Measurements from ENCODE around the gene SEPSECS.

Gene SEPSECS

DNA sequence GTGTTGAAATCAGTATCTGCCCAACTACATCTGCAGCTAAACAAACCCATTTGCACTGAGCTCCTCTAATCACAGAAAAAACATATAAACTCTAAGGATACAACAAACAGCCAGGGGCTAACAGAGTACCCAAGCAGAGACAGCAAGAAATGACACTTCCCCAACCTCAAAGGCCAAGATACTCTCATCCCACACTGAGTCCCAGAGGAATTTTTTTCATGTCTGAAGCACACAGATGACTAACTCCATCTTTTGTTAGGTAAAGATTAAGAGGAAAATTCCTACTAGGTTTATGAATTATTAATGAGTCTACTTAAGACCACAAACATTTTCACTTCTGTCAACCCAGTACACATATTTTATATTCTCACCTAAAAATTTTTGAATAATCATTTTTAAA lies 31.6 kb downstream of the SEPSECS start:
- peak; percentile 32 for DNase-seq (ENCODE audit: low read depth)
- TF ChIP-seq, protein P1, sequence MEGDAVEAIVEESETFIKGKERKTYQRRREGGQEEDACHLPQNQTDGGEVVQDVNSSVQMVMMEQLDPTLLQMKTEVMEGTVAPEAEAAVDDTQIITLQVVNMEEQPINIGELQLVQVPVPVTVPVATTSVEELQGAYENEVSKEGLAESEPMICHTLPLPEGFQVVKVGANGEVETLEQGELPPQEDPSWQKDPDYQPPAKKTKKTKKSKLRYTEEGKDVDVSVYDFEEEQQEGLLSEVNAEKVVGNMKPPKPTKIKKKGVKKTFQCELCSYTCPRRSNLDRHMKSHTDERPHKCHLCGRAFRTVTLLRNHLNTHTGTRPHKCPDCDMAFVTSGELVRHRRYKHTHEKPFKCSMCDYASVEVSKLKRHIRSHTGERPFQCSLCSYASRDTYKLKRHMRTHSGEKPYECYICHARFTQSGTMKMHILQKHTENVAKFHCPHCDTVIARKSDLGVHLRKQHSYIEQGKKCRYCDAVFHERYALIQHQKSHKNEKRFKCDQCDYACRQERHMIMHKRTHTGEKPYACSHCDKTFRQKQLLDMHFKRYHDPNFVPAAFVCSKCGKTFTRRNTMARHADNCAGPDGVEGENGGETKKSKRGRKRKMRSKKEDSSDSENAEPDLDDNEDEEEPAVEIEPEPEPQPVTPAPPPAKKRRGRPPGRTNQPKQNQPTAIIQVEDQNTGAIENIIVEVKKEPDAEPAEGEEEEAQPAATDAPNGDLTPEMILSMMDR (conservative IDR thresholded peaks at IDR 0.05; ENCODE audit: control insufficient read depth, insufficient read depth, low read depth, low read length): no peak
- no peak overlapping the region for H3K4me3 ChIP-seq (ENCODE audit: control insufficient read depth, low read depth, low read length)

DNA sequence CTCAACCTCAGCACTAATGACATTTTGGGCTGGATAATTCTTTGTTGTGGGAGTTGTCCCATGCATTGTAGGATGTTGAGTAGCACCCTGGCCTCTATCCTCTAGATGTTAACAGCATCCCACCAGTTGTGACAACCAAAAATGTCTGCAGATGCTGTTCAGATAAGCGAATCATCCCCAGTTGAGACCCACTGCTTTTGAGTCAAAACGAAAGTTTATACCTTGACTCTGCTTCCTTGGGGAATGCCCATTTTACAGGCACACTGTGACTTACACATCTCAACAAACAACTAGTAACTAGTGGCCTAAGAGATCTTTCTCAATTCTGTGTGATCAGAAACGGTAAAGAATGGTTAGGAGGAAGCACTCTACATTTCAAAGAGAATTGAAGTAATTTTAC lies 37.0 kb downstream of the SEPSECS start:
- no peak overlapping the region for H3K4me3 ChIP-seq (ENCODE audit: control insufficient read depth, low read depth, low read length)
- TF ChIP-seq, protein P1 (conservative IDR thresholded peaks at IDR 0.05; ENCODE audit: control insufficient read depth, insufficient read depth, low read depth, low read length): no peak
- DNase-seq (ENCODE audit: low read depth): no peak

DNA sequence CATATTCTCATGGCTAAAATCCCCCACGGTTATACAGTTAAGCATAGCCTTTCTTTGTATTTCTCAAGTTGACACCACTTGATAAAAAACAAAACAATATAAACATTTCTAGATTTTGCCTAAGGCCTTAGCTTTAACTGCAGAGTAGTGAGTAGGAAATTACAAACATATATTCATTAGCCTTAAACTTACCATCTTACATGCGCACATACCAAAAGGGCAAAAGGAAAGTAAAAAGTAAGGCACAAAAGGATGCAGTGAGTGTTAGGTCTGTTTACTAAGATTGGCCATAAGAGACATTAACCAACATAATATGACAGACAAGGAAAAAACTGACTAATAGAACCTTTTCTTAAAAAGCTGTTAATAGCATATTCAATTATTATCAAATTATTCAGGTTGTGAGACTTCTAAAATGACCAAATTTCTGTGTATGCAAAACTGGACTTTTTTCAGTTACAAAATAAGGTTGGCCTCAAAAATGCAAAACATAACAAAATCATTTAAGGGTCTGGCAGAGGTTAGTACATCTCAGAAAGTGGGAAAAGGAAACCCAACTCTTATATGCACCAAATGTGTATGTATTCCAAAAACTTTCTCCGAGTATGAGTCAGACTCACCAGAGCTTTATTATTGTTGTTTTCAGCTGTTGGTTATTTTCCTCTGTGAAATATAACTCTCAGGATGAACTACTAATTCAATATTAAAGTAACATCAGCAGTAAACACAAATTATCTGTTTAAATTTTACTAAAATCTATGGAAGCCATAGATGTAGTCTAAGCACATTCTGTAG lies 39.9 kb downstream of the SEPSECS start:
- H3K4me3 ChIP-seq (ENCODE audit: control insufficient read depth, low read depth, low read length): no peak overlapping the region
- TF ChIP-seq, protein P1 (conservative IDR thresholded peaks at IDR 0.05; ENCODE audit: control insufficient read depth, insufficient read depth, low read depth, low read length): no peak
- DNase-seq (ENCODE audit: low read depth): peak; percentile 13

DNA sequence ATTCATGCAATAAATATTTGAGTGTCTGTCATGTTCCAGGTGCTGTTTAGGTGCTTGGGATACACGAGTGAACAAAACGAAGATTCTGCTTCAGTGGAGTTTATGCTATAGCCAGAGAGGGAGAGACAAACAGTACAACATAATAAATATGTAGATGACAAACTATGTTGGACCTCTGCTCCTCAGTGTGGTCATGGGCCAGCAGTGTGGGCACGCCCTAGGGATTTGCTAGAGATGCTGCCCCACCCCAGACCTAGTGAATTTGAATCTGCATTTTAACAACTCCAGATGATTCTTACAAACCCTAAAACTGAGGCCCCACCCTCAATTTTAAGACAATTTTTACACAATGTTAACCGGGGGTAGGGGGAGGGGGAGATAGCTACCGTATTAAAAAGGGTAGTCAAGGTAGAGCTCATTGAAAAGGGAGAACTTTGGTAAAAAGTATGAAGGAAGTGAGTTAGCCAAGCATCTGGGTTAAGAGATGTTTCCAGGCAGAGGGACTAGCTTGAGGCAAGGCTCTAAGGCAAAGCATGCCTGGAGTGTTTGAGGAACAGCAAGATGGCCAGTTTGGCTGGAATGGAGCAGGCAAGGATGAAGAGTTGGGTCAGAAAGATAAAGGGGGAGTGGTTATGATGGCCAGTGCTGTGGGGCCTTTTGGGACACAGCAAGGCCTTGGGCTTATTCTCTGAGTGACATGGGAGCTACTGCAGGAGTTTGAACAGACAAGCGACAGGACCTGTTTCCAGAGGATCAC lies 42.4 kb downstream of the SEPSECS start:
- no peak for DNase-seq (ENCODE audit: low read depth)
- TF ChIP-seq, protein P1 (conservative IDR thresholded peaks at IDR 0.05; ENCODE audit: control insufficient read depth, insufficient read depth, low read depth, low read length): no peak
- H3K4me3 ChIP-seq (ENCODE audit: control insufficient read depth, low read depth, low read length): no peak overlapping the region

DNA sequence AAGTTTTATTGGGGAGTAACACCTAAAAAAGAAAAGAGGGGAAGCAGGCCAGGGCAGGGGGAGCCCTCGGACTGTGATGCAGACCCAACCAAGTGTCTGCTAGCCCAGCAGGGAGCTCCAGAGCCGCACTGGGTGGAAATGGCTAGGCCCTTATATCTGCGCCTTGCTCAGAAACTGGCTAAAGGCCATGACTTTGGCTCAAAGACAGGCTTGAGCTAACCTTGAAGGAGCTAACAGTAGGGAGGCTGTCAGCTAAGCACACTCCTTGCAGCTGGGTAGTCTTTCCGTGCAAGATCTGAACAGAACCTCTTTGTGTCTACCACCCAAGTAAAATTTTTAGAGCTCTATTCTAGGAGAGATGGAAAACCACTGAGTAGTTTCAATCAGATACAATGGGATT lies 43.0 kb downstream of the SEPSECS start:
- no peak for DNase-seq (ENCODE audit: low read depth)
- TF ChIP-seq, protein P1 (conservative IDR thresholded peaks at IDR 0.05; ENCODE audit: control insufficient read depth, insufficient read depth, low read depth, low read length): no peak
- no peak overlapping the region for H3K4me3 ChIP-seq (ENCODE audit: control insufficient read depth, low read depth, low read length)

DNA sequence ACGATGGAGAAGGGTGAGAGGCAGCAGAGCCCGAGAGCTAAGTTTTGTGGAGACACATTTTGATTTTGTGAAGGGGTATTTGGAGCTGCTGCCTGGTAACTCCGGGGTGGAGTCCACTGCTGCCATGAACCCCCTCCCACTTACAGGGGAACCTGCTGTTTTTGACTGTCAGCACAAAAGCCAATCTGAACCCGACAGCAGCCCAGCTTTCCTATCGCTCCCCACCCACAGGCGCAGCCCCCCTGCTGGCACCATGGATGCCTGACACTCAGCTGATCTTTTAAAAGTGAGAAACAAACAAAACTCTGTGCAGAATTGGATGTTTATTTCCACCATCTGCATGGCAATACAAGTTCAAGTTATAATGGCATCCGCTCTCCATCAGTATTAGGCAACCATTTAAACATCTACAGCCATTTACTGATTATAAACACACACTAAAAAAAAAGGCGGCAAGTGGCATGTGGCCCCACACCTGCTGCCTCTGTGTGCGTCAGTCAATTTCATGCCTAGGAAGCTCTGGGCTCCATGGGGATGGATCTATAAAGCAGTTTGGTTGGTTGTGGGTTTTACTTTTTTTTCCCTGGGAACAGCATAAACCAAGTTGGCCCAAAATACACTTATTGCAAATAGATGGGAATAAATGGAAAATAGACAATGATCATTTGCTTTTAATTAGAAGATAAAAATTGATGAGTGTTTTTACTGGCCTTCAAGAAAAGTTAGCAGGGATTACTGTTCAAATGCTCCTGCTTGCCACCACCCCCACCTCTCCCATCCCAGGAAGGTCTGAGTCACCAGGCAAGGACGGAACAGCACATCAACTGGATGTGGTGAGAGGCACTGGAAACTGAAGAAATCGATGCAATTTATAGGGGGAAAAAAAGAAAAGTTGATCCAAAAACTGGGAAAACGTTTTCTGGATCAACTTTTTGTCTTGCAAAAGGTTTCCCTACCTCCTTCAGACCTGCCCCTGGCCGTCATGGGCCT lies 46.0 kb downstream of the SEPSECS start:
- H3K4me3 ChIP-seq (ENCODE audit: control insufficient read depth, low read depth, low read length): no peak overlapping the region
- TF ChIP-seq, protein P1 (conservative IDR thresholded peaks at IDR 0.05; ENCODE audit: control insufficient read depth, insufficient read depth, low read depth, low read length): no peak
- peak; percentile 81 for DNase-seq (ENCODE audit: low read depth)

Measured in fibroblast of mammary gland (primary cell).